HG02678 (cell line): Measurements from ENCODE around the gene HEY2.

Source experiments
- ATAC-seq: cut with Tn5 transposase; IDR thresholded peaks from one replicate; pipeline ENCODE4 v1.9.1; 2021; ENCODE audit warnings: mild to moderate bottlenecking, moderate library complexity; ENCODE audit not compliant: unreplicated experiment

Gene HEY2

DNA sequence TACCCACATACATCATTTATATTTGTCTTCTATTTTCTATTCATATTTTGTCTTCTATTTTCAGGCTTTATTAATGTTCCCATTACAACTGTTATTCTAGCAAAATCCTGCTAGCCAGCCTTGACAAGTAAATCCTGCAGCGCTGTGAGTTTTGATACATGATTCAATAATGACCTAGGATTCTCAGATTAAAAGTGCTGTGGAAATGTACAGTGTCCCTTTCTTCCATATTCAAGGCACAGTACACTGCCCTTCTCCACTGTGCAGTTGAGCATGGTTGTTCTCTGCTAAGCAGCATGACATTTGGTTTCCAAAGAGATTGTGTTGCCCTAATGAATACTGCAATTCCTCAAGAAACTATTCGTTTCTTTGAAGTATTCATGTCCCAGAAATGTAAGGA, 5.8 kb upstream of the HEY2 start:
- ATAC-seq: no peak

DNA sequence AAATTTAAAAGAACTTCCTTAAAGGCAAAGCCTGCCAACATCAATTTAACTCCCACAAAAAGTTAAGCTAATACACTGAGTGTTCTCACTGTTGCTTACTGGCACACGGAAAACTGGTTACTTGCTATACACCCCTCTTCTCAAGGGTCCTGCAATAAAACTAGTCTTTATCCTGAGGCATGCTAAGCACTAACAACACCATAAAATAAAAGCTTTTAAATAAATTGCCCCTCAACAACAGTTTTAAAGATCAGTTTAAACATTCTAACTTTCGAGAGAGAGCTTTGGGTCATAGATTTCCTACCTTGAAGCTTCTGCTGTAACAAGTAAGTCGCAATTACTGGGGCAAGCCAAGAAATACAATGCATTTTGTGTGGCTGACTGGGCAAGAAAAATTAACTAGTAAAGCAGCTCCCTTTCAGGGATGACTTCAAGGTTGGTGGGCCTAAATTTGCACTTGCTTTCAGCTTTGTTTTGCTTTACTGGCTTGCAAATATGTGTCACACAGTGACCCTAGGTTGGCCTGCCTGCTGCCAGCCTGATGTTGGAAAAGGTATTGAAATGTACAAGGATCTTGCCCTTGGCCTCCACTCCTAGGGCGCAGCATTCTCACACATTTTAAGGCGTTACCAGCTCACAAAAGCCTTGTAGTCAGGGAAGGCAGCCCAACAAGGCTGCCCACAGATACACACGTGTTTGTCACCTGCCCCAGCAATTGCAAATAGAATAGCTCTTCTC, 4.0 kb upstream of the HEY2 start:
- no peak for ATAC-seq

DNA sequence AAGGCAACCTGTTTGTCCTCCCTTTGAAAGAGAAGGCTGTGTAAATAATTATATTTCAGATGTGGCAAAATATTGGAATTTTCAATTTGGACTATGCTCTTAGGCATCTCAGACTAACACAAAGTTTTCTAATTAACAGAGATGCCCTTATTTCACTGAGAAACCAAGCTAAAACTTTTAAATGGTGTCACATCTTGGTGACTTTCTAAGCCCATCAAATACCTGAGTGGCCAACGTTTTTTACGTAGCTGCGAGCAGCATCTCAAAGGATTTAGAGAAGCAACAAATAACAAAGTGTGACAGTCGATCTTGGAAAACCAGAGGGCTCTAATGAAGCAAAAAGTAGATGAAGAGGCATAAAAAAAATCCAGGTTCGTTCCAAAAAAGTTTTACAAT, 3.4 kb upstream of the HEY2 start:
- ATAC-seq: no peak

DNA sequence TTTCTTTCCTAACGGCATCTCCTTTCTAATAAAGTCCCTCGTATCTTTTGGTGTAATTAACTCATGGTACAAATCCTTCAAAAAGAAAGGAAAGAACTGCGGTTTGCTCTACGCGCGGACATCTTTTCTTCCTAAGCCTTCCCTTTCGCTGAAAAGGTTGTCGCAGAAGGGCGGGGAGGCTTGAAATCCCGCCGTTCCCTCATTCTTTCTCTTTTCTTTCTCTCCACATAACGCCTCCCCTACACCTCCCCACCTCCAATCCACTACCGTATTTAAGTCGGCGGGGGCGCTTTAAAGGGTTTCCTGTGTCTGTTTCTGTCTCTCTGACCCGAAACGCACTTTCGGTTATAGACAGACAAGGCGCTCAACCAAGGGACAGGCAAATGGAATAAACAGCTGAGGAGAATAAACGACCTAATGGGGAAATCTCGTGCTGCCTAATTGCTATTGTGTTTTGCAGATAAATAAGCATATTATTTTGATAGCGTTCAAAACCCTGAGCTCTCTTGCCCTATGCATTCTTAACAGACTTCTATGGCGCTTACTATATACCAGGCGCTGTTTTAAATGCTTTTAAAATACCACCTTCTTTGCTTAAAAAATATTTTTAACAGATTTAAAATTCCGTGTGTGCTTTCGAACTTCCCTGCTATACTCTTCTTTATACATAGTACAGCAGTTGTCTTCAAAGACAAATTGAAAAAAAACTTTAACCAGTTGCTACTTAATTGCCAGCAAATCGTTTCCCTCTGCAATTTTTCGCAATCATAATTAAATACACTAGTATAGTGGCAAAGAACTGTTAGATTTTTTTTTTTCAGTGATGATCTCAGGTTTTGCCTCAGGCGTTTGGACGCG, 2.5 kb upstream of the HEY2 start:
- ATAC-seq: peak; percentile 57

DNA sequence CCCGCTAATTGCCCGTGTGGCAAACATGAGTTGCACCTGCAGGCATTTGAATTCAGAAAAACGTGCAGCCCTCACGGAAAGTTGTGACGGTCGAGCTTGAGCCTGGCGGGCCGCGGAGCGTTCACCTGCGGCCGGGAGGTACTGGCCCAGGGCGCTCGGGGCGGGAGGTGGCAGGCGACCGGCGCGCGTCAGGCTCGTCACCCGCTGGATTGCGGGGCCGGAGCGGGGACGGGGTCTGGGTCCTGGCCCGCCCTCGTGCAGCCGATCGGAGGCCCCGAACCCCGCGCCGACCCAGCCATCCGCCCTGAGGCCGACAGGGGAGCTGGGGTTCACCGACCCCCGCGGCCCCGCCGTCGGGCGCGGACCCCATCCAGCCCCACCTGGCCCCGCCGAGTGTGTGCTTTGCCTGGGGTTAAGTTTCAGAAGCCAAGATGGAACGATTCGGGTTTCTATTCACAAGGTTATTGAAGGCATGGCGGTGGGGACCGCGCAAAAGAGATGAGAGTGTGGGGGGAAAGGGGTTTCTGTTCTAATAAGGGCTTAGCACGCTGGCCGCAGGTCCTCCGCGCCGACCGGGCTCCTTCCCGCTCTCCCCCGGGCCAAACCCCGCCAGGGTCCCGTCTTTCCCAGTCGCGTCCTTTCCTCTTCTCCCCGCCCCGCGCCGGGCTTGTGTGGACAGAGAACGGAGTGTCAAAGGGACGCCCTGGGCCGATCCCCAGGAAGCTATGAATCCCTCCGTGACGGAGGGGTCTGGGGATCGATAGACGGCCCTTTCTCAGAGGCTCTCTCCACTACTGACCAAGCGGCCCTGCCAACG, 1.6 kb upstream of the HEY2 start:
- no peak for ATAC-seq

DNA sequence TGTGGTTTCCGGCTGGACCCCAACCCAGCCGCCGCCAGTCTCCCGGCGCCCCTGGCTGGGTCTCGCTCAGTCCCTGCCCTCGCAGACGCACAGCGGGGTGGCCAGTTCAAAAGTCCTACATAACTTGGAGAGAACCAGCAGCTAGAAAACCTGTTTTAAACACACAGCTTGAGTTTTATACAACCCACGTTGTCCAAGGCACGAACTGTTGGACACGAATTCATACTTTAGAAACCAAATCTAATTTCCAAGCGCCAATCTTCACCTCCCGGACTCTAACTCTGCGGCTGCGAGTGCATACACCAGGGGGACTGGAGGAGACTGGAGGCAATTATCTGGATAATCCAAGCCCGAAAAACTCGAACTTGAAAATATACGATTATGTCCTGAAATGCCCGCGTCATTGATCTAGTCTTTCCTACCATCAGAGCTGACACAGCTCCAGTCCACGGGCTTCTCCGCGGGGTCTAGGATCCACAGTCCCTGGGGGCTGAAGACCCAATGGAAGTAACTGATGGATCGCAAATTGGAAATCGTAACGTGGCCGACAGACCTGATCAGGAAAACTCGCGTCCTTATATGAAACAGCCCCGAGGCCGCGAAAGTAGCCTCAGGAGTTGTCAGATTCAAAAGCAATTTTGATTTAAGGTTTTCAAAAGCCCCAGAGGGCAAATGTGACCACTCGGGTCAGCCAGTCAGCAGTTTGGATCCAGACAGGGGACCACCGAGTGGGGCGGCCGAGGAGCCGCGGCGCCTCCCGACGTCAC, 843 bp upstream of the HEY2 start:
- no peak for ATAC-seq

DNA sequence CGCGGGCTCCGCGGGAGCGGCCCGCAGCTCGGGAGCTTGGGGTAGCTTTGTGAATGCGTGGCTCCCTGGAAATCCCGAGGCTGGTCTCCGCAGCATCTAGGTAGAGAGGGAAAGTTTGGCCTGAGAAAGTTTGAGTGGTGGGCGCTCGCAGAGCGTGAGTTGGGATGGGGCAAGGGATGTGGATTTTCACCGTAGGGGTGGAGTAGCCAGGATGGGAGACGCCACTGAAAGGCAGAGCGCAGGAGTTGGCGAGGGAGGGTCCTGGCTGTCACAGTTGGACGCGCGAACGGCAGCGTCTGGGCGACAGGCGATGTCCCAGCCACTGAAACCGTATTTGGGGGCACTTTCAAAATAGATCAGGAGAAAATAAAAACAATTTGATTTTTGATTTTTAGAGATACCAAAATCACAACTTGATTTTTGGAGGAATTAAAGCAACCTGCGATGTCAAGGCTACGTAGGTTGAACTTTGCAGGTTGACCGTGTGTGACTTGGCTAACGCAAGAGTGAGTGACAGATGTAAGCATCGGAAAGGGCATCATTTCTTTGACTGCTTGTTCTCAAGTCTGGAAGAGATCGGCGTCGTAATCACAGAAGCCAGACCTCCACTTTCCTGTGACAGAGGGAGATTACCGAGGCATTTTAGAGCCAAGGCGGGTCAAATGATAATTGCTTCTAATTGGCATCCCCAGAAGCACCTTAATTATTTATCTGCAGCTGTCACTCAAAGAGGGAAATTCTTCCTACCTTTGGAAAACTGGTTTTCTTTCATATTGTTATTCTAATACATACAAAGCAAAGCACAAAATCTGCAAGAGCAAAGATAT, 646 bp downstream of the HEY2 start:
- ATAC-seq: no peak

DNA sequence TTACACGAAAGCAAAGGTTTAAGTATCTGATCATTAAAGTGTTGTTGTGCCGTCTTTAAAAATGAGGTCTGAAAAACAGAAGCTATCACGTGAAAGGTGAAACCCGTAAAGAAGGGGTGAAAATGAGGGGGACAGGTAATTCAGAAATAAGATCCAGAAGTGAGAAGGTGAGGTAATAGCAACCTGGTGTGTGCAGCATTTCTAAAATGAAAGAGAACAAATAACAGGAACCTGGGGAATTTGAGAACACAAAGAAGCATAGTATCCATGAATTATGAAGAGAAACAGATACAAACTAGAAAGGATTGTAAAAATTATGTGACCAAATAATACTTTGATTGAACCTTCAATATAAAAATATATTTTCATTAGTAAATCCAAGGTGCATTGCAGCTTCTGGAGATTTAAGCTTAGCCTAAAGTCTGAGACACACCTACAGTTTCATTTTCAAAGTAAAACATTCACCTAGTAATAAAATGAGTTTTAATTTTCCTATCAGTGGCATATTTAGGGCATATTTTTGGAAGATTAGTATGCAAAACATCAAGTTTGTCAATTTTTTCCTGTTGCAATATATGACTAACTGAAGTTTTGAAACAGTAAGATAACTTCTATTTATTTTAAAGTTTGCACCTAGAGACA, 1.4 kb downstream of the HEY2 start:
- ATAC-seq: no peak

DNA sequence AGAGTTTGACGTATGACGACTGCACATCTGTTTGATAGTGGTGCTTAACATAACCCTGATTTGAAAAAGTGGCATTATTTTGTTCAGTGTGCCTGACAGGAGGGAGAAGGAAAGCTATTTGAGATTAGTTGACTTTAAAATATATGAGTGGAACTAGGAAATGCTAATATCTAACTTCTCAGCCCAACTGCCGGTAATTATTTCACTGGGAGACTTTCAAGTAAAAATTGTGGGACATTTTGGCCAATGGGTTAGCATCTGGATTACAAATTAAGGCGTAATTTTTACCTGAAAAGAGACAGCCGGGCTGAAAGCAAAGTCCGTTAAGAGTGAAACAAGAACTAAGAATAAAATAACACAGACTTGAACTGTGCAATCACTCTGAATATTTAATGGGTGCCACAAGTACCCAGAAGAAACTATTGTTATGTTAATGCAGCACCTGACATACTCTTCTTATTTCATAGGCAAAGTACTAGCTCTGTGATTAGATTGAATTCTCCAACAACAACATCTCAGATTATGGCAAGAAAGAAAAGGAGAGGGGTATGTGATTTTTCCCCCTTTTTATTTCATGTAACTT, 2.0 kb downstream of the HEY2 start:
- no peak for ATAC-seq

DNA sequence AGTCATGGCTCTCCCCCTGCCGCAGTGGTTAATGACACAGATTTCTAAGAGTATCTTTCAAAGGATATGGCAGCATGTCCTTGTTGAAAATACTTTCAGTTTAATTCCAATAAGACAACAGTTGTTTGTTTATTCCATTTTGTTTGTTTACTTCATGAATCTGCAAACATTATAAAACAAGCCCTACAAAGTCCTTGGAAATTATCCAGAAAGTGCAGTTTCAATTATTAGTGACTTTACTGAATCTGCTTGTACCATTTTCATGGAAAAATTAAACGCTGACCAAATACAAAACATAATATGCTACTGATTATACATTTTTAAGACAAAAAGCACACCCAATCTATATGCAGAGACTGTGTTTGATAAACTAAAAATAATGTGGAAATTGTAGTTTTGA, 3.3 kb downstream of the HEY2 start:
- no peak for ATAC-seq

DNA sequence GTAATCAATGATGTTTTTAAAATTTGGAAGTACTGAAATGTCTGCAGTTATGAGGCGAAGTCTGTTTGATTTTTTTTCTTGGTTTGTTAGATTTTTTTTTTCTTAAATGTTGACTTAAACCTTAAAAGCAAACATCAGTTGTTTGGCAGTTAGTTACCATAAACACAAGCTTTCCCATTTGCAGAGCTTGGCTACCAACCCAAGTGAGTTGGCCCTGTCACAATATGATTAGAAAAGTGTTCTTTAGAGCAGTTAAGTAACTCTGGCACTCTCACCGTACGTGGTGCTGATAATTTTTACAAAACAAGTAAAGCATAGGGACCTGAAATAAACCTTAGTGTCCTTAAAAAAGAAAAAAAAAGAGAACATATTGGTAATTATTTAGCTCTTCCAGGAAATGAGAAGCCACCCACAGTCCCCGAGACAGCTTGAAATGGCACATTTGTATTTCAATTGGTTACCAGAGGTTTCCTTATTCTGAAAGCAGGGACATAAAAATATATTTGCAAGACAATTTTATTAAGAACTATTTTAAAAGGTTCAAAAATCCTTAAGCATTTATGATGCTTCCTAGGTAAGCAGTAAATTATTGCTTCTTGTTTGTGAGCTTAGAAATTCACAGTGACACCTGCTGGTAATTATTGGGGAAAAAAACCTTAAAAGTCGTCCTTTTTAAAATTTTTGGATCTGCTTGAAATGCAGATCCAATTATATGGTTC, 3.9 kb downstream of the HEY2 start:
- ATAC-seq: no peak

DNA sequence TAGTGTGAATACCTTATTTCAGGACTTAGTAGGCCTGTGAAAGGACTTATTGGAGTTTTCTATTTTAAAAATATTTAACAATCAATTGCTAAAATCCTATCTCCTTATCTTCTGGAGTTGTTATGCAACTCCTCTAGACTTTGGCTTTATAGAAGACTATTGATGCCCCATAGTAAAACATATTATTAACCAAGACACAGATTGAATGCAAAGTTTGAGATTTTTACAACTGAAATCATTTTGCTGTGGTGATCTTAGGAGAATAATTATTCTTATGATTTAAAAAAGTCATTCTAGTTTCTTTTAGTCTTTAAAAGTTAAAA, 4.5 kb downstream of the HEY2 start:
- ATAC-seq: no peak

DNA sequence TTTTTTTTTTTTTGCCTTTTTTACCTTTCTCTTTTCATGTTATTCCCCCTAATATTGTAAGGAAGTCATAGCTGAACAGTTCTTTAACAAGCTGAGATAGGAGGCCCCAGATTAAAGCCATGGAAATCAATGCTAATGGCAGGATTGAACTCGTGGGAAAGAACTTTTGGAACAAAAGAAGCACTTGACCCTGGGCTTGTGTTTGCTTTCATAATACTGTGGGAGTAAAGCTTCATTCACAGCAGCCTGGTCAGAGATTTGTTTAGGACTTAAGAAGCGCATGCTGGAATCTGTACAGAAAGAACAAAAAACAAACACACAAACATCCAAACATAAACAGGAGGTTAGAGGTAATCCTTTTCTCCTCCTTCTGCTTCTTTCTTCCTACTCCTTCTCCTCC, 5.1 kb downstream of the HEY2 start:
- no peak for ATAC-seq

DNA sequence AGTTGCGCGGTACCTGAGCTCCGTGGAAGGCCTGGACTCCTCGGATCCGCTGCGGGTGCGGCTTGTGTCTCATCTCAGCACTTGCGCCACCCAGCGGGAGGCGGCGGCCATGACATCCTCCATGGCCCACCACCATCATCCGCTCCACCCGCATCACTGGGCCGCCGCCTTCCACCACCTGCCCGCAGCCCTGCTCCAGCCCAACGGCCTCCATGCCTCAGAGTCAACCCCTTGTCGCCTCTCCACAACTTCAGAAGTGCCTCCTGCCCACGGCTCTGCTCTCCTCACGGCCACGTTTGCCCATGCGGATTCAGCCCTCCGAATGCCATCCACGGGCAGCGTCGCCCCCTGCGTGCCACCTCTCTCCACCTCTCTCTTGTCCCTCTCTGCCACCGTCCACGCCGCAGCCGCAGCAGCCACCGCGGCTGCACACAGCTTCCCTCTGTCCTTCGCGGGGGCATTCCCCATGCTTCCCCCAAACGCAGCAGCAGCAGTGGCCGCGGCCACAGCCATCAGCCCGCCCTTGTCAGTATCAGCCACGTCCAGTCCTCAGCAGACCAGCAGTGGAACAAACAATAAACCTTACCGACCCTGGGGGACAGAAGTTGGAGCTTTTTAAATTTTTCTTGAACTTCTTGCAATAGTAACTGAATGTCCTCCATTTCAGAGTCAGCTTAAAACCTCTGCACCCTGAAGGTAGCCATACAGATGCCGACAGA, 9.9 kb downstream of the HEY2 start:
- no peak for ATAC-seq

DNA sequence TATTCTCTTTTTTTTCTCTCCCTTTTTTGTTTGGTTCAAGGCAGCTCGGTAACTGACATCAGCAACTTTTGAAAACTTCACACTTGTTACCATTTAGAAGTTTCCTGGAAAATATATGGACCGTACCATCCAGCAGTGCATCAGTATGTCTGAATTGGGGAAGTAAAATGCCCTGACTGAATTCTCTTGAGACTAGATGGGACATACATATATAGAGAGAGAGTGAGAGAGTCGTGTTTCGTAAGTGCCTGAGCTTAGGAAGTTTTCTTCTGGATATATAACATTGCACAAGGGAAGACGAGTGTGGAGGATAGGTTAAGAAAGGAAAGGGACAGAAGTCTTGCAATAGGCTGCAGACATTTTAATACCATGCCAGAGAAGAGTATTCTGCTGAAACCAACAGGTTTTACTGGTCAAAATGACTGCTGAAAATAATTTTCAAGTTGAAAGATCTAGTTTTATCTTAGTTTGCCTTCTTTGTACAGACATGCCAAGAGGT, 10.6 kb downstream of the HEY2 start:
- ATAC-seq: no peak

DNA sequence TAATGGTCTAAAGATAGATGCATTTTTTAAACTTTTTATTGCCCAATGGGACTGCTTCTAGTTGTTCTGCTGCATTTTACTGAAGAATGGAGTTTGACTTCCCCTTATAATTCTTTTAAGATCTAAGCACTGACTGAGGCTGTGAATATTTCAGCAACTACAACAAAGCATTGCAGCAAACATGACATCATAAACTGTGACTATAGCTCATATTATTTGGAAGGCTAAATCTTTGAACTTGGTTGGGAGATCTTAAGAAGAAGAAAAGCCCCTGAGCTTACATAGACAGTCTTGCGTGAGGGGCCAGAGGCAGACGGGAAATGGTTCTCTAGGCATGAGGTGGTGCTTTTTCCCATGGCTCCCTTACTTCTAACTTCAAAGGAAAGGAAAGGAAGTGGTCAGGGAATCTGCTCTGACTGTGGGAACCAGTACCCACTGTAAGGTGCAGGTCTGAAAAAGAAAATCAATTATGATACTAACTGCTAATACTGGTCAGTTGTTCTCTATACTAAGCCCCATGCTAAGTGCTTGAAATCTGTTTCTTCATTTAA, 14.8 kb downstream of the HEY2 start:
- no peak for ATAC-seq

DNA sequence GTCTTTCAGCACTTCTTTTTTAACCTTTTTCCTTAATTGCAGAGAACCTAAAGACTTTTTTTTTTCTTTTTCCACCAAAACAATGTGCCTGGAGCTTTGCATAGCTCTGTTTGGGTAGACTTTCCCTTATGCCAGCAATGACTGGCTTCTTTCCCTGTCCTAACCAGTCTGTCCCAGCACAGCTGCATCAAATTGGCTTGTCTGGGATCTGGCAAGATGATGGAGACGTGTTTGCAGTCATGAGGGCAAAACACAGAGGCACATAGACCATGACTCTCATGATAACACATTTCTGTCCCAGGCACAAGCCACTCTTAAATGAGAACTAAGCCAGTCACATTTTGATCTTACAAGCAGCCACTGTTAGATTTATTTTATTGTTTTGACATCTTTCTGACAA, 16.5 kb downstream of the HEY2 start:
- no peak for ATAC-seq

DNA sequence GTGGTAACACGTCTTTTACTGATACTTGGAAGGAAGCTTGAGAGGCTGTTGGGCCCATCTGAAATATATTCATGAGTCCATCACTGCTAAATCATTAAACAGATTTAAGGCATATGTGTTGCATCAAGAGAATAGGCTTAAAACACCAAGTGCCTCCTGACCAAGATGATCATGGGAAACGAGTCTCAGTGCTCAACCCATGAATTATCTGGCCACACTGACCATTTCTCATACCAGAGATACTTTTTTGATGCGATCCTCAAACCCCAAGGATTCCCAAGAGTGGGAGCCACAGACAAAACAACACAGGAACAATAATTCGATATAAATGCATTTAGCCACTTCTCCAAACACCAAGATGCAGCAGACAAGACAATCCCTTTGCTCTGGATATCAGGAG, 17.2 kb downstream of the HEY2 start:
- ATAC-seq: no peak
